ENCODE measurements around the gene ALPP. TPM values are rescaled to one million over a fixed set of nuclear protein-coding genes. Genes with fewer than 3 reads are reported as not detected.

Gene ALPP
- total and polyA plus RNA-seq, 8 donors = not detected

DNA sequence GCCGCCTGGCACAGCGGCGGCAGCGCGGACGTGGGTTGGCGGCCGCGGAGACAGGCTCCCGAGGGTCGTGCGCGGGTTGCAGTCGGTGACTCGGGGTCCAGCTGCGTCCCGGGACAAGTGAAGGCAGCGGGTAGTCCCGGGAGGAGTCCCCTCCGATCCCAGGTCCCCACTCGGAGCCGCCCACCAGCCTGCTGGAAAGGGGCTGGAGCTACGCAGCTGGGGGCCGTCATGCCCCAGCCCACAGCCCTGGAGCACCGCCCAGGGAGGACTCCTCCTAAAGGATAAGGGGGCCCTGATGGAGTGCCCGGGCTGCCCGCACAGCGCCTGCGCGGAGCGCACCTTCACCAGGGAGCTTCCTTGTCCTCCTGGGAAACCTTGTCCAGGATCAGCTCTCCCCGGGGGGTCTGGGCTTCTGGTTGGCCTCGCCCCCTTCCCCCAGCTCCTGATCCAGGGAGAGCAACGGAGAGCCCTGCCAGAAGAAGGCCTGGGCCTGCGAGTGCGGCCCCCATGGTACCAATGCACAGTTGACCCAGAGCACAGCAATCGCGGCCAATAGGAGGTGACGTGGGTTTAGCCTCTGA is 25.9 kb upstream of the ALPP start:
- no peak for TF ChIP-seq CTCF (IDR thresholded peaks at IDR 0.05)
- Histone ChIP-seq H3K27me3 (peaks cover 0 to 12% (median 5%) of the 10 kb centered on the region in 4 donors), H3K36me3 (no peaks in the 10 kb centered on the region), H3K4me1 (no peaks in the 10 kb centered on the region), H3K27ac (no peak overlapping the region), H3K9me3 (no peaks in the 10 kb centered on the region), H3K4me3 (no peak overlapping the region)
- FAIRE-seq = no peak
- no peak for ATAC-seq
- DNase-seq = peak in 2 of 6 donors; percentile 53 to 67
- intact Hi-C loops (cut with DNase I) = no loop called here
- 35 to 49% methylated on average over 29 to 39 of the region's 39 CpGs for WGBS, 2 donors

- DNase-seq = peak in 1 of 6 donors; percentile 20
- WGBS, 2 donors = 82 to 87% methylated on average over 8 of the region's 8 CpGs
- no peaks in the 10 kb centered on the region for H3K36me3 ChIP-seq
- no peak for FAIRE-seq
- no peak for ATAC-seq
- no peaks in the 10 kb centered on the region for H3K4me1 ChIP-seq
- no peak for TF ChIP-seq CTCF (IDR thresholded peaks at IDR 0.05)
- peaks cover 0 to 12% (median 5%) of the 10 kb centered on the region in 4 donors for H3K27me3 ChIP-seq
- H3K9me3 ChIP-seq = no peaks in the 10 kb centered on the region
- intact Hi-C loops (cut with DNase I) = no loop called here
- no peak overlapping the region for H3K27ac ChIP-seq
- no peak overlapping the region for H3K4me3 ChIP-seq
These were observed 25.5 kb upstream of the ALPP start for GRCh38 chr2:232353096-232353495.

GRCh38 chr2:232353660-232354059 is 24.9 kb upstream of the ALPP start:
- Histone ChIP-seq H3K27me3 (peaks cover 0 to 12% (median 5%) of the 10 kb centered on the region in 4 donors), H3K36me3 (no peaks in the 10 kb centered on the region), H3K9me3 (no peaks in the 10 kb centered on the region), H3K27ac (no peak overlapping the region), H3K4me1 (no peaks in the 10 kb centered on the region), H3K4me3 (no peak overlapping the region)
- ATAC-seq = no peak
- peak in 1 of 6 donors; percentile 31 for DNase-seq
- WGBS, 2 donors = 76 to 82% methylated on average over 7 of the region's 7 CpGs
- no peak for TF ChIP-seq CTCF (IDR thresholded peaks at IDR 0.05)
- FAIRE-seq = no peak
- intact Hi-C loops (cut with DNase I) = no loop called here

GRCh38 chr2:232354069-232354468 is 24.5 kb upstream of the ALPP start:
- DNase-seq (peak in 1 of 6 donors; percentile 24), FAIRE-seq (no peak), ATAC-seq (no peak)
- 76 to 89% methylated on average over 5 of the region's 5 CpGs for WGBS, 2 donors
- Histone ChIP-seq H3K27me3 (peaks cover 0 to 12% (median 5%) of the 10 kb centered on the region in 4 donors), H3K36me3 (no peaks in the 10 kb centered on the region), H3K9me3 (no peaks in the 10 kb centered on the region), H3K27ac (no peak overlapping the region), H3K4me1 (no peaks in the 10 kb centered on the region), H3K4me3 (no peak overlapping the region)
- intact Hi-C loops (cut with DNase I) = no loop called here
- TF ChIP-seq CTCF (IDR thresholded peaks at IDR 0.05) = no peak

DNA sequence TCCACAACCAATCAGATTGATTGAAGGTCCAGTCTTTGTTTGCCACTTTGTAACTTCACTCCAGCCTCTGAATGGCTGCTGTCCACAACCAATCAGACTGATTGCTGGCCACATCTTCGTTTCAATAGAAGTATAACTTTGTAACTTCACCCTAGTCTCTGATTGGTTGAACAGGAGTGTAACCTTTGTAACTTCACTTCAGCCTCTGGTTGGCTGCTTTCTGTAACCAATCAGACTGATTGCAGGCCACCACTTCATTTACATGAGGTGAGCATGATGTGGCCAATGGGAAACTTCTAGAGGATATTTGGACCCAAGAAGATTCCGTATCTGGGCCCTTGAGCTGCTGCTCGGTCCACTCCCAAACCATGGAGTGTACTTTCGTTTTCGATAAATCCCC is 16.9 kb upstream of the ALPP start:
- WGBS, 2 donors = 85 to 89% methylated on average over 5 of the region's 5 CpGs
- Histone ChIP-seq H3K9me3 (no peaks in the 10 kb centered on the region), H3K36me3 (no peaks in the 10 kb centered on the region), H3K27me3 (no peaks in the 10 kb centered on the region), H3K27ac (no peak overlapping the region), H3K4me1 (no peaks in the 10 kb centered on the region), H3K4me3 (no peak overlapping the region)
- ATAC-seq (no peak), DNase-seq (no peak), FAIRE-seq (no peak)
- intact Hi-C loops (cut with DNase I) = no loop called here
- TF ChIP-seq CTCF (IDR thresholded peaks at IDR 0.05) = no peak
